Right lobe of liver (tissue), 6 donors: ENCODE data around the gene PPFIBP1. TPM values are rescaled to one million over a fixed set of nuclear protein-coding genes. Genes with fewer than 3 reads are reported as not detected.

Experiments
- ATAC-seq, 4 donors: fragments of 200-7000 bp; cut with Tn5 transposase; one replicate each; pipeline ENCODE4 v1.9.1; 2020; ENCODE audit warnings: mild to moderate bottlenecking in 4 of 4, moderate library complexity in 4 of 4
- DNase-seq, 3 donors: peaks; one replicate each; pipeline ENCODE4 v3.0.0-alpha.2; 2020
- H3K27ac ChIP-seq, 3 donors: fragments of 200-600 bp; one replicate each; pipeline ENCODE4 v1.8.0; 2022
- H3K27me3 ChIP-seq, 2 donors: fragments of 200-600 bp; one replicate each; pipeline ENCODE4 v1.8.0; 2022
- H3K36me3 ChIP-seq, 4 donors: fragments of 200-600 bp; sonication (generic) in 1 of 4; one replicate each; pipeline versions ENCODE4 v1.5.1 to v1.8.0; 2017 to 2022; ENCODE audit warnings: control low read depth in 1 of 4
- H3K4me1 ChIP-seq, 4 donors: fragments of 200-600 bp; sonication (generic) in 1 of 4; one replicate each; pipeline versions ENCODE4 v1.5.1 to v1.8.0; 2017 to 2022; ENCODE audit warnings: control low read depth in 1 of 4
- H3K4me3 ChIP-seq, 3 donors: fragments of 200-600 bp; one replicate each; pipeline ENCODE4 v1.8.0; 2022
- H3K9me3 ChIP-seq, 4 donors: fragments of 200-600 bp; sonication (generic) in 1 of 4; one replicate each; pipeline versions ENCODE4 v1.5.1 to v1.8.0; 2017 to 2022; ENCODE audit warnings: control low read depth in 1 of 4
- POLR2A ChIP-seq: fragments of 450-650 bp; IDR thresholded peaks from one replicate; pipeline ENCODE4 v1.6.1; 2017; ENCODE audit warnings: antibody characterized with exemption, mild to moderate bottlenecking
- WGBS: methylation state at CpG from one replicate; pipeline ENCODE4 v1.1.6; 2018; ENCODE audit warnings: low coverage, low lambda C conversion rate; ENCODE audit not compliant: insufficient coverage; ENCODE audit errors: missing lambda C conversion rate; 5-methylcytosine and 5-hydroxymethylcytosine counted together
- intact Hi-C, 2 donors: fragments of 100-400 bp; cut with DNase I; formaldehyde crosslinking; loops; one replicate each; pipeline versions ENCODE4 v1.11.2 to v1.14.1; 2022
- total RNA-seq, 6 experiments: library from RNA; depleted of rRNA in 2 of 6; stranded (reverse); fragments of >200 nt in 2 of 6; fragmentation: NEBNext Ultra II Directional in 3 of 6; extraction: Animal tissue kit (Norgen Biotek cat#: 25700) in 3 of 6; gene quantifications; one replicate each; pipeline versions ENCODE4 v1.1.0 to v1.2.4, GENCODE V29; 2016 to 2023
- TF ChIP-seq, protein P1 (sequence below), 4 donors: fragments of 200-600 bp in 3 of 4; fragments of 450-650 bp in 1 of 4; IDR thresholded peaks; one replicate each; pipeline versions ENCODE4 v1.5.1 to v1.8.0; 2016 to 2022; ENCODE audit warnings: antibody characterized with exemption in 4 of 4, mild to moderate bottlenecking in 2 of 4
- donor health status: DM: no; HTN: yes; CAD: no.
- donor health status: DM: no; HTN: no; CAD: no.
- donor health status: DM: no; HTN: no; CAD: no.
- donor health status: DM: no; HTN: yes; CAD: no.
- donor health status: DM: no; HTN: yes; CAD: no.

The PPFIBP1 gene
- total RNA-seq, 6 experiments from 2014 or later, result 24.1 to 53.9 (median 35.8) TPM

GRCh38 chr12:27549801-27550652 is 26.0 kb downstream of the PPFIBP1 start:
- peak; percentile 86 to 91 (median 90) for ATAC-seq
- peaks cover 0 to 62% (median 25%) of the 10 kb centered on the region in 4 donors for H3K4me1 ChIP-seq
- DNase-seq, result peak; percentile 79 to 94 (median 85)
- H3K27me3 ChIP-seq, result no peaks in the 10 kb centered on the region
- TF ChIP-seq, protein P1, sequence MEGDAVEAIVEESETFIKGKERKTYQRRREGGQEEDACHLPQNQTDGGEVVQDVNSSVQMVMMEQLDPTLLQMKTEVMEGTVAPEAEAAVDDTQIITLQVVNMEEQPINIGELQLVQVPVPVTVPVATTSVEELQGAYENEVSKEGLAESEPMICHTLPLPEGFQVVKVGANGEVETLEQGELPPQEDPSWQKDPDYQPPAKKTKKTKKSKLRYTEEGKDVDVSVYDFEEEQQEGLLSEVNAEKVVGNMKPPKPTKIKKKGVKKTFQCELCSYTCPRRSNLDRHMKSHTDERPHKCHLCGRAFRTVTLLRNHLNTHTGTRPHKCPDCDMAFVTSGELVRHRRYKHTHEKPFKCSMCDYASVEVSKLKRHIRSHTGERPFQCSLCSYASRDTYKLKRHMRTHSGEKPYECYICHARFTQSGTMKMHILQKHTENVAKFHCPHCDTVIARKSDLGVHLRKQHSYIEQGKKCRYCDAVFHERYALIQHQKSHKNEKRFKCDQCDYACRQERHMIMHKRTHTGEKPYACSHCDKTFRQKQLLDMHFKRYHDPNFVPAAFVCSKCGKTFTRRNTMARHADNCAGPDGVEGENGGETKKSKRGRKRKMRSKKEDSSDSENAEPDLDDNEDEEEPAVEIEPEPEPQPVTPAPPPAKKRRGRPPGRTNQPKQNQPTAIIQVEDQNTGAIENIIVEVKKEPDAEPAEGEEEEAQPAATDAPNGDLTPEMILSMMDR (IDR thresholded peaks at IDR 0.05), result no peak
- TF ChIP-seq POLR2A, result no peak
- 11% methylated on average over 11 of the region's 12 CpGs for WGBS
- peak overlapping the region; percentile 27 to 75 (median 66) for H3K27ac ChIP-seq
- H3K9me3 ChIP-seq, result no peaks in the 10 kb centered on the region
- peak overlapping the region in 1 of 3 donors; percentile 15 for H3K4me3 ChIP-seq
- no peaks in the 10 kb centered on the region for H3K36me3 ChIP-seq
- intact Hi-C loops, result no loop called here

GRCh38 chr12:27550653-27550975 is 26.6 kb downstream of the PPFIBP1 start:
- H3K4me1 ChIP-seq, result peaks cover 0 to 57% (median 25%) of the 10 kb centered on the region in 4 donors
- no peak for DNase-seq
- intact Hi-C loops, result no loop called here

GRCh38 chr12:27551172-27551840 is 27.3 kb downstream of the PPFIBP1 start:
- no peaks in the 10 kb centered on the region for H3K36me3 ChIP-seq
- intact Hi-C loops, result no loop called here
- H3K27me3 ChIP-seq, result no peaks in the 10 kb centered on the region
- H3K9me3 ChIP-seq, result no peaks in the 10 kb centered on the region
- no peak for DNase-seq
- WGBS, result 48% methylated on average over 7 of the region's 9 CpGs
- no peak overlapping the region for H3K27ac ChIP-seq
- peaks cover 0 to 55% (median 26%) of the 10 kb centered on the region in 4 donors for H3K4me1 ChIP-seq
- ATAC-seq, result no peak
- TF ChIP-seq, protein P1 (IDR thresholded peaks at IDR 0.05), result no peak
- TF ChIP-seq POLR2A, result no peak
- no peak overlapping the region for H3K4me3 ChIP-seq

More at GRCh38 chr12:27550653-27550975, 26.6 kb downstream of the PPFIBP1 start:
- no peak for TF ChIP-seq POLR2A
- TF ChIP-seq, protein P1 (IDR thresholded peaks at IDR 0.05), result no peak
- no peaks in the 10 kb centered on the region for H3K36me3 ChIP-seq
- 7% methylated on average over 4 of the region's 4 CpGs for WGBS
- H3K9me3 ChIP-seq, result no peaks in the 10 kb centered on the region
- no peaks in the 10 kb centered on the region for H3K27me3 ChIP-seq
- no peak overlapping the region for H3K4me3 ChIP-seq
- peak overlapping the region; percentile 27 to 75 (median 66) for H3K27ac ChIP-seq
- ATAC-seq, result no peak

- intact Hi-C loops, result no loop called here
- 34% methylated on average over 6 of the region's 6 CpGs for WGBS
Measured at GRCh38 chr12:27552235-27552634, 28.2 kb downstream of the PPFIBP1 start.

More at GRCh38 chr12:27552235-27552634, 28.2 kb downstream of the PPFIBP1 start:
- DNase-seq (no peak), ATAC-seq (no peak)
- H3K27me3 ChIP-seq, result no peaks in the 10 kb centered on the region
- H3K4me1 ChIP-seq, result peaks cover 0 to 49% (median 22%) of the 10 kb centered on the region in 4 donors
- H3K9me3 ChIP-seq, result no peaks in the 10 kb centered on the region
- H3K27ac ChIP-seq, result no peak overlapping the region
- H3K36me3 ChIP-seq, result no peaks in the 10 kb centered on the region
- no peak overlapping the region for H3K4me3 ChIP-seq
- TF ChIP-seq POLR2A, result no peak
- TF ChIP-seq, protein P1 (IDR thresholded peaks at IDR 0.05), result no peak
